CD1c-positive myeloid dendritic cell (primary cell): Measurements from ENCODE around the gene ARMC3.
"Not testable (repeated sequence)": the region's sequence is repeated elsewhere in the genome, so short reads cannot be mapped to it uniquely, and the experiment has no call there.

Experiments
- DNase-seq: peaks from one replicate; pipeline ENCODE4 v3.0.0-alpha.2; 2016; ENCODE audit errors: extremely low spot score

ARMC3 gene, protein sequence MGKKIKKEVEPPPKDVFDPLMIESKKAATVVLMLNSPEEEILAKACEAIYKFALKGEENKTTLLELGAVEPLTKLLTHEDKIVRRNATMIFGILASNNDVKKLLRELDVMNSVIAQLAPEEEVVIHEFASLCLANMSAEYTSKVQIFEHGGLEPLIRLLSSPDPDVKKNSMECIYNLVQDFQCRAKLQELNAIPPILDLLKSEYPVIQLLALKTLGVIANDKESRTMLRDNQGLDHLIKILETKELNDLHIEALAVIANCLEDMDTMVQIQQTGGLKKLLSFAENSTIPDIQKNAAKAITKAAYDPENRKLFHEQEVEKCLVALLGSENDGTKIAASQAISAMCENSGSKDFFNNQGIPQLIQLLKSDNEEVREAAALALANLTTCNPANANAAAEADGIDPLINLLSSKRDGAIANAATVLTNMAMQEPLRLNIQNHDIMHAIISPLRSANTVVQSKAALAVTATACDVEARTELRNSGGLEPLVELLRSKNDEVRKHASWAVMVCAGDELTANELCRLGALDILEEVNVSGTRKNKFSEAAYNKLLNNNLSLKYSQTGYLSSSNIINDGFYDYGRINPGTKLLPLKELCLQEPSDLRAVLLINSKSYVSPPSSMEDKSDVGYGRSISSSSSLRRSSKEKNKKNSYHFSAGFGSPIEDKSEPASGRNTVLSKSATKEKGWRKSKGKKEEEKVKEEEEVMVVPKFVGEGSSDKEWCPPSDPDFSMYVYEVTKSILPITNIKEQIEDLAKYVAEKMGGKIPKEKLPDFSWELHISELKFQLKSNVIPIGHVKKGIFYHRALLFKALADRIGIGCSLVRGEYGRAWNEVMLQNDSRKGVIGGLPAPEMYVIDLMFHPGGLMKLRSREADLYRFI

GRCh38 chr10:22927661-22928403 lies at the start of gene ARMC3:
Gene ARMC3, plus strand, starts transcription at chr10:22928053. Its CDS starts 3,944 bp downstream, at chr10:22931997.
- peak; percentile 54 for DNase-seq

- no peak for DNase-seq
These were observed 36.1 kb upstream of the ARMC3 start for GRCh38 chr10:22891797-22892196.

DNA sequence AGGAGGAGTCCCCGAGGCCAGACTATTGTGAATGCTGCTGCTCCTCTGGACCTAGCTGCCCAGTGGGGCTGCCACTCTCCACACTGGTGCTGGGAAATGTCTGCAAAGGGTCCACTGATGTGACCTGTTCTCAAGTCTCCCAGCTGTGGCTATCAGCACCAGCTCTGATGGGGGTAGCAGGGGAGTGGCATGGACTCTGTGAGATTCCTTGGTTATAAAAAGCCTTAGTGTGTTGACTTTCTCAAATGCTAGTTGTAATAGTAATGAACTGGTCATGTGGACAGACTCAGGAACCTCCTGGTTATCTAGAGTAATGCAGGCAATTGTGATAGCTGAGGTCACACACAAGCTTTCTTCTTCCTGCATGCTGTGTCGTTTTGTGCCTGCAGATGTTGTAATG lies 34.1 kb upstream of the ARMC3 start:
- no peak for DNase-seq

- DNase-seq: peak; percentile 83
These were observed 33.1 kb upstream of the ARMC3 start for GRCh38 chr10:22894714-22895113.

DNA sequence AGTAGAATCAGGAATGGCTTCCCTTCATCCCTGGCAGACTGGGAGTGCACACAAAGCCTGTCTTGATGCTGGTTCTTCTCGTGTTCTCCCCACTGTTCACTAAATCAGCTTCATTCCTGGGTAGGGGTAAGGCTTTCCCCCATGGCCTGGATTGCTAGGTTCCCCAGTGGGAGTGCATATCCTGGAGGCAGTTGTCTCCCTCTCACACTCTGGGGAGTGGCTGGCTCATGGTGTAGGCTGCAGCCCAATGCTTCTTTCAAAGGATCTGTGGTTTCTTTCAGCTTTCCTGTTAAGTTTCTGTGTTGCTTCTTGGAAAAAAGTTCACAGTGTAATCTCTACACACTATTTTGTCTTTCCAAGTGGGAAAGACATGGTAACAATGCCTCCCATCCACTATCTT lies 32.6 kb upstream of the ARMC3 start:
- DNase-seq: no peak

DNA sequence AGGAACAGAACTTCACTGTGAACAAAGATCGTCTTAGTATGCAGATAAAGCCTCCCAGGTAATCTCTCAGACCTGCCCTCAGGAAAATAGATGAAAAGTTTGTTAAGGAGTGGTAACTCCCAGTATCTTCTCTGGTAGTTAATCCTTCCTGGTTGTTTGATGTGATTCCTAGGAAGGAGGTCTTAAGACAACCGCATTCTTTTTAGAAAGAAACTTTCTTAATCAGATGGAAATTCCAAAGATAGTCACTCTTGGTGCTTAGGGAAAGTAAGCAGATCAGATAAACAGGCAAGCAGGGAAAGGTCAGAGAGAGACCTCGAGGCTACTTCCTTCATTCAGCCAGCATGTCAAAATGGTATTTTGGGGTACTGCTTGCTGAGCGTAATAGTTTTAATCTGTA lies 30.5 kb upstream of the ARMC3 start:
- DNase-seq: no peak

DNA sequence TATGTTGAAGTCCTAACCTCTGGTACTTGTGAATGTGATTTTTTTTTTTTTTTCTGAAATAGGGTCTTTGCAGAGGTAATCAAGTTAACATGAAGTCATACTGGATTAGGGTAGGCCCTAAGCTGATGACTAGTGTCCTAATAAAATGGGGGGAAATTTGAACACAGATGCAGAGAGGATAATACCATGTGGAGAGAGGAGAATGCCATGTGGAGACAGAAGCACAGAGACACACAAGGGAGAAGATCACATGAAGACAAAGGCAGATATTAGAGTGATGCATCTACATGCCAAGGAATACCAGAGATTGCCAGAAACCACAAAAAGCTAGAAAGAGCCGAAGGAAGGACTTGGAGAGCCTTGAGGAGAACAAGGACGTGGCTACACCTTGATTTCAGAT lies 28.5 kb upstream of the ARMC3 start:
- no peak for DNase-seq

GRCh38 chr10:22899775-22900174 lies 28.1 kb upstream of the ARMC3 start:
- DNase-seq: no peak

DNA sequence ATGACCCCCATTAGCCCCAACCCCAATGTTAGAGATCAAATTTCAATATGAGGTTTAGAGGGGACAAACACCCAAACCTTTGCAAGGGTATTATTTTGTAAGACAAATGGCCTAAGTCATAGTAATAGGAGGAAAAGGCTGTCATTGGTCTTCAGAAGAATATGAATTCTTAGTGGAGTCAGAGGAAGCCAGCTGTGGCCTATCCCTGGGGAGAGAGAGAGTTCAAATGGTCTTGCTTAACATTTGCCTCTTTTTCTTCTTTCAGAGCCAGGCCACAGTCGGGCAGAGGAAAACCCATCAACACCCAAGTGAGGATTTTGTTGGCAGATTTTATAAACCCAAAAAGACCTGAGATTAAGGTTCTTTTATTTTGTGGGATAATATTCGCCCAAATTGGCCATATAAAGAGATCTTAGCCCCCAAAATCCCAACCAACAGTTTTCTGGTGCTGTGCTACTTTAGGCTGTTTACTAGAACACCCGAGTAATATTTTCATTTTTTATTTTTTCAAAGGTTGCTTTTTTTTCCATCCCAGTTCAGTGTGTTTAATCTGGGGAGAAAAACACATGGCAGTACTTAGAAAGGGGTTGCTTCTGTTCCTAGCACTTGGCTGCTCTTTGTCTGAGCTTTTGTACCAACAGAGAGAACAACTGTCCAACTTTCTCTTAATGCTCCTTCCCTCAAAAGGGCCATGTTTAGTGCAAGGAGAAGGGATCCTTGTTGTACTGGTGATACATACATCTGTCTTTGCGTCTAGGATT lies 26.8 kb upstream of the ARMC3 start:
- DNase-seq: no peak

GRCh38 chr10:22902147-22902546 lies 25.7 kb upstream of the ARMC3 start:
- DNase-seq: not testable (repeated sequence)

- DNase-seq: no peak
These were observed 24.2 kb upstream of the ARMC3 start for GRCh38 chr10:22903694-22904093.

DNA sequence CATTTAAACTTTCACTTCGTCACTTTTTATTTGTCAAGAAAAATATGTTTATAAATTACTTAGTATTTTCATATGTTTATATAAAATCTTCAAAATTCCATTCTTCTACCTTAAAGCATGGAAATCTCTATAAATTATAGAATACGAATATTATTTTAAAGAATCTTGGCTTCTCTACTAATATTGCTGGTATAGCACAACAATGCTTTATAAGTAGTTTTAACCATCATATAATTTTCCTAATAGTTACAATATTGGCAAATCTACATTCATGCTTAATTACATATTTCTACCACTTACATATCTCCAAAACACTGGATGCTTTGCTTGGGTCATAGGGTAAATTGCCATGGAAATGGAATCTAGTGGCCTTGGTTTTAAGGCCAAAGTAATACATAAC lies 21.1 kb upstream of the ARMC3 start:
- DNase-seq: no peak

DNA sequence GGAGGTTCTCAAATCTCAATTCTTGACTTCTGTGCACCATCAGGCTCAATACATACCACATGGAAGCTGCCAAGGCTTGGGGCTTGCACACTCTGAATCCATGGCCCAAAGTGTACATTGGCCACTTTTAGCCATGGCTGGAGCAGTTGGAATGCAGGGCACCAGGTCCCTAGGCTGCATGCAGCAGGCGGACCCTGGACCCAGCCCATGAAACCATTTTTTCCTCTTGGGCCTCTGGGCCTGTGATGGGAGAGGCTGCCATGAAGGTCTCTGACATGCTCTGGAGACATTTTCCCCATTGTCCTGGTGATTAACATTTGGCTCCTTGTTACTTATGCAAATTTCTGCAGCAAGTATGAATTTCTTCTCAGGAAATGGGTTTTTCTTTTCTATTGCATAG lies 19.0 kb upstream of the ARMC3 start:
- DNase-seq: no peak

DNA sequence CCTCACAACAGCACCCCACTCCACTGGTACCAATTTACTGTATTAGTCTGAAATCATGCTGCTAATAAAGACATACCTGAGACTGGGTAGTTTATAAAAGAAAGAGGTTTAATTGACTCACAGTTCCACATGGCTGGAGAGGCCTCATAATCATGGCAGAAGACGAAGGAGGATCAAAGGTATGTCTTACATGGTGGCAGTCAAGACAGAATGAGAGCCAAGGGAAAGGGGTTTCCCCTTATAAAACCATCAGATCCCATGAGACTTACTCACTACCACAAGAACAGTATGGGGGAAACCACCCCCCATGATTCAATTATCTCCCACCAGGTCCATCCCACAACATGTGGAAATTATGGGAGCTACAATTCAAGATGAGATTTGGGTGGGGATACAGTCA lies 18.2 kb upstream of the ARMC3 start:
- not testable (repeated sequence) for DNase-seq

- no peak for DNase-seq
These were observed 16.8 kb upstream of the ARMC3 start for GRCh38 chr10:22911067-22911466.

GRCh38 chr10:22911889-22912762 lies 15.7 kb upstream of the ARMC3 start:
- no peak for DNase-seq

DNA sequence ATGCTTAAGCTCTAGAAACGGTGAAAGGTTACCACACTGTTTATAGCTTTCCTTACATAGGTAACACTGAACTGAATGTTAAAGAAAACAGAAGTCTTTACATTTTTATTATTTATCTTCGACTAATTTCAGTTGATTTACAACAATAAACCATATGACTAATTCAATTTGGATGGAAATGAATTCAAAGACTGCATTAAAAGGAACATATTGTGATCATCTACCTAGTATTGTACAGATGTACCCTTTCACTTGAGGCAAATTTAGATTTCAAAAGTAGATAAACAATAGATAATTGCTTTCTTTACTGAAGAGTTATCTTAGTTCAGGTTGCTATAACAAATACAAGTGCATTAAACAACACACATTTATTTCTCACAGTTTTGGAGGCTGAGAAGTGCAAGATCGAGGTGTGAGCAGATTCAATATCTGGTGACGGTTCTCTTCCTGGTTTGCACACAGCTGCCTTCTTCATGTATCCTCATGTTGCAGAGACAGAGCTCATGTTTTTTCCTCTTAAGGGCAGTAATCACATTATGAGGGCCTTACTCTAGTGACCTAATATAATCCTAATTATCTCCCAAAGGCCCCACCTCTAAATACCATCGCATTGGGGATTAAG lies 15.0 kb upstream of the ARMC3 start:
- DNase-seq: no peak

DNA sequence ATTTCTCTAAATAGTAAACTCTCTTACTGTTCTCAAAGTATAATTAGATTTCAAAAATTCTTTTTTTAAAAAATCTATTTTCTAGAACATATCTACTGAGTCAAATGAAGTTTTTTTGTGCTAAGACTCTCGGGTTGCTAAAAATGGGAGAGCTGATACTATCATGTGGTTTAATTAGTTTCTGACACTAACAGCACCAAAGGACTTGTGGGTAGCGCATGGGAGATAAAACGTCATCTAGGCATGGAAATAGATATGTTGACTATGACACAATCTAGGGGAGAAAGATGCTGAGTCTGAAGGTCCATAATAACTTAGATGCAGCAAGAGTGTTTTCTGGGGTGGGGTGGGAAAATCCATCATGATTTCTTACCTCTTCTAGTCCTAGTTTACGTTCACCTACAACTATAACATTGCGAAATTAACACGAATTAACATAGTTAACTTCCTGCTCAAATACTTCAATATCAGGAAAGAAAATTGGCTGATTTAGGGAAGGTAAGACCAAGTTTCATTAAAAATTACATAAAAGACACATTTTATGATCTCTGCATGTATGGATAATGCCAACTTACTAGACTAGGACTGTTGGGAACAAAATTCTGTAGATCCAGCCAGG lies 14.3 kb upstream of the ARMC3 start:
- no peak for DNase-seq

DNA sequence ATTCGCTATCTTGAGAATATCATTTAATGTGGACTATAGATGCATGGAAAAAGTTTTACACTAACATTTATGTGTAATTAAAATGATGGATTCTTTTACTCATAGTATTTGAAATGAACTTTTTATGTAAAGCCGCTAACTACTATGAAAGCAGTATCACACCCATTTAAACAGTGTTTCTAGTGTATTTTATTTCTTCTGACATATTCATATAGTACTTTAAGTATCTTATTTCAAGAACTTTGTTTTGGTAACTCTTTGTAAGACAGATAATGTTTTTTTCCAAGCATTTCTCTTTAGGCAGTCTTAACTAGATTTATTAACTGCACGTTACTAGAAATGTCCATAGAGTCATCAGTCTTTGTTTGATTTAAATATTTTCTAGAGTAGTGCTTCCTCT lies 12.5 kb upstream of the ARMC3 start:
- DNase-seq: no peak

GRCh38 chr10:22925088-22925487 lies 2.8 kb upstream of the ARMC3 start:
- DNase-seq: no peak
